Gastrocnemius medialis (tissue), 4 donors: Measurements from ENCODE around the gene PHF20. TPM values are rescaled to one million over a fixed set of nuclear protein-coding genes. Genes with fewer than 3 reads are reported as not detected.
A peak's percentile ranks its signal among the peaks of the same experiment; 100 is the strongest.
"Not testable (repeated sequence)": the region's sequence is repeated elsewhere in the genome, so short reads cannot be mapped to it uniquely, and the experiment has no call there.

Experiments
- ATAC-seq, 2 donors: fragments of 150-250 bp; one replicate each; pipeline ENCODE4 v1.9.1; 2016
- DNase-seq, 2 donors: peaks; one replicate each; pipeline ENCODE4 v3.0.0-alpha.2; 2019
- H3K27ac ChIP-seq, 4 donors: fragments of 200-600 bp; sonication (generic); 1 replicate in 1 of 4; 2 replicates in 3 of 4; pipeline ENCODE4 v1.5.1; 2016 to 2018; ENCODE audit warnings: mild to moderate bottlenecking in 2 of 4, moderate library complexity in 1 of 4
- H3K27me3 ChIP-seq, 3 donors: fragments of 200-600 bp; sonication (generic) in 2 of 3; 1 replicate in 1 of 3; 2 replicates in 2 of 3; pipeline versions ENCODE4 v1.5.1 to v1.6.0; 2016 to 2019; ENCODE audit warnings: mild to moderate bottlenecking in 1 of 3, moderate library complexity in 1 of 3
- H3K36me3 ChIP-seq, 2 donors: fragments of 200-600 bp; sonication (generic) in 1 of 2; one replicate each; pipeline ENCODE4 v1.5.1; 2017 to 2018
- H3K4me1 ChIP-seq, 2 donors: fragments of 200-600 bp; sonication (generic) in 1 of 2; one replicate each; pipeline ENCODE4 v1.5.1; 2016 to 2017; ENCODE audit warnings: mild to moderate bottlenecking in 2 of 2
- H3K4me3 ChIP-seq, 4 donors: fragments of 200-600 bp; sonication (generic) in 3 of 4; 1 replicate in 1 of 4; 2 replicates in 3 of 4; pipeline ENCODE4 v1.5.1; 2016 to 2019; ENCODE audit warnings: mild to moderate bottlenecking in 2 of 4
- H3K9me3 ChIP-seq, 3 donors: fragments of 200-600 bp; sonication (generic) in 2 of 3; 1 replicate in 1 of 3; 2 replicates in 2 of 3; pipeline ENCODE4 v1.5.1; 2016 to 2019
- POLR2A ChIP-seq, 2 donors: fragments of 450-650 bp; IDR thresholded peaks; one replicate each; pipeline ENCODE4 v1.6.1; 2017; ENCODE audit warnings: antibody characterized with exemption in 2 of 2, mild to moderate bottlenecking in 2 of 2, moderate library complexity in 2 of 2
- in situ Hi-C, 4 donors: fragments of 200-750 bp; cut with MboI; loops; one replicate each; pipeline versions ENCODE4 v1.15.0 to v1.8.0; 2017; ENCODE audit warnings: low sequenced_read_pairs in 4 of 4
- intact Hi-C: fragments of 100-400 bp; cut with DNase I; formaldehyde crosslinking; loops from one replicate; pipeline ENCODE4 v1.15.1; 2023; ENCODE audit warnings: low total_unique reads
- total RNA-seq, 4 donors: library from RNA; depleted of rRNA; stranded (reverse); fragments of >200 nt; gene quantifications; one replicate each; pipeline versions ENCODE4 v1.1.0 to v1.2.3, GENCODE V29; 2016
- TF ChIP-seq, protein P1 (sequence below), 5 experiments: fragments of 450-650 bp in 3 of 5; fragments of 200-600 bp in 2 of 5; sonication (generic) in 2 of 5; IDR thresholded peaks in 4 of 5; conservative IDR thresholded peaks in 1 of 5; 1 replicate in 4 of 5; 2 replicates in 1 of 5; pipeline ENCODE4 v1.5.1; 2016 to 2019; ENCODE audit warnings: antibody characterized with exemption in 5 of 5, mild to moderate bottlenecking in 3 of 5, moderate library complexity in 3 of 5

The PHF20 gene
- total RNA-seq, 4 donors from 2014 or later, result 72.6 to 91.9 (median 82.2) TPM

DNA sequence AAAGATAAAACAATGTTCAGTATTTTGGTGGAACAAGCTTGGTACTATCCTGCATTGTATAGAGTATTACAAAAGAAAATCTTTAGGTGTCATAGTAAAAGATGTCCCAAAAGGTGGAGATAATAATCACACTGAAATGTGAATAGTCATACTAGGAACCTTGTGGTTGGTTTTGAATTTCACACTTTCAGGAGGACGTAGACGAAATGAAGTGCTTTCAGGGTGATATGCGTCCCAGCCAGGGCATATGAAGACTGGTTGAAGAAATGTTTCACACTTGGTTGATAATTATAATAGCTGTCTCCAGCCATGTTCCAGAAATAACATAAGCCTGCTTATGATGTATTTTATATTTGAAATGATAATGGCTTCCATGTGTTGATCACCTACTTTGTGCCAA lies 122.1 kb downstream of the PHF20 start:
- H3K9me3 ChIP-seq, result no peaks in the 10 kb centered on the region
- in situ Hi-C loops, result loop anchor here in 2 of 4 donors (25.0 kb wide), 2 partner anchors 157 to 182 kb away; partner anchors contain the start of gene RBM39 (in 1 of the 2)

GRCh38 chr20:35895516-35895915 lies 123.7 kb downstream of the PHF20 start:
- H3K27me3 ChIP-seq, intact Hi-C loops, H3K27ac ChIP-seq, H3K9me3 ChIP-seq, DNase-seq, ATAC-seq, H3K4me3 ChIP-seq: not testable (repeated sequence)
- Histone ChIP-seq H3K4me1 (peaks cover 9 to 13% of the 10 kb centered on the region in 2 donors), H3K36me3 (peaks cover 0 to 10% of the 10 kb centered on the region in 2 donors)
- in situ Hi-C loops, result loop anchor here in 2 of 4 donors (25.0 kb wide), 2 partner anchors 158 to 183 kb away; partner anchors contain the start of gene RBM39 (in 1 of the 2)

More for the DNA sequence above, 122.1 kb downstream of the PHF20 start:
- Histone ChIP-seq H3K4me3 (no peak overlapping the region), H3K27me3 (no peaks in the 10 kb centered on the region), H3K27ac (no peak overlapping the region), H3K4me1 (peaks cover 2 to 13% of the 10 kb centered on the region in 2 donors), H3K36me3 (no peaks in the 10 kb centered on the region)
- DNase-seq (no peak), ATAC-seq (no peak)
- intact Hi-C loops, result no loop called here
- TF ChIP-seq, protein P1, sequence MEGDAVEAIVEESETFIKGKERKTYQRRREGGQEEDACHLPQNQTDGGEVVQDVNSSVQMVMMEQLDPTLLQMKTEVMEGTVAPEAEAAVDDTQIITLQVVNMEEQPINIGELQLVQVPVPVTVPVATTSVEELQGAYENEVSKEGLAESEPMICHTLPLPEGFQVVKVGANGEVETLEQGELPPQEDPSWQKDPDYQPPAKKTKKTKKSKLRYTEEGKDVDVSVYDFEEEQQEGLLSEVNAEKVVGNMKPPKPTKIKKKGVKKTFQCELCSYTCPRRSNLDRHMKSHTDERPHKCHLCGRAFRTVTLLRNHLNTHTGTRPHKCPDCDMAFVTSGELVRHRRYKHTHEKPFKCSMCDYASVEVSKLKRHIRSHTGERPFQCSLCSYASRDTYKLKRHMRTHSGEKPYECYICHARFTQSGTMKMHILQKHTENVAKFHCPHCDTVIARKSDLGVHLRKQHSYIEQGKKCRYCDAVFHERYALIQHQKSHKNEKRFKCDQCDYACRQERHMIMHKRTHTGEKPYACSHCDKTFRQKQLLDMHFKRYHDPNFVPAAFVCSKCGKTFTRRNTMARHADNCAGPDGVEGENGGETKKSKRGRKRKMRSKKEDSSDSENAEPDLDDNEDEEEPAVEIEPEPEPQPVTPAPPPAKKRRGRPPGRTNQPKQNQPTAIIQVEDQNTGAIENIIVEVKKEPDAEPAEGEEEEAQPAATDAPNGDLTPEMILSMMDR (IDR thresholded peaks at IDR 0.05 in 4 of 5, conservative IDR thresholded peaks at IDR 0.05 in 1 of 5), result no peak
- no peak for TF ChIP-seq POLR2A (IDR thresholded peaks at IDR 0.05)

- TF ChIP-seq, protein P1 (IDR thresholded peaks at IDR 0.05 in 4 of 5, conservative IDR thresholded peaks at IDR 0.05 in 1 of 5), result no peak
- no peak for TF ChIP-seq POLR2A (IDR thresholded peaks at IDR 0.05)
- peak overlapping the region in 1 of 4 donors; percentile 53 for H3K27ac ChIP-seq
- H3K36me3 ChIP-seq, result peaks cover 0 to 10% of the 10 kb centered on the region in 2 donors
- peak in 1 of 2 donors; percentile 60 for ATAC-seq
- H3K4me3 ChIP-seq, result no peak overlapping the region
- in situ Hi-C loops (loop anchor here in 2 of 4 donors (25.0 kb wide), 2 partner anchors 162 to 187 kb away; partner anchors contain the start of gene RBM39 (in 1 of the 2)), intact Hi-C loops (no loop called here)
- H3K4me1 ChIP-seq, result peaks cover 6 to 10% of the 10 kb centered on the region in 2 donors
- no peaks in the 10 kb centered on the region for H3K27me3 ChIP-seq
- H3K9me3 ChIP-seq, result no peaks in the 10 kb centered on the region
- no peak for DNase-seq
These were observed 127.2 kb downstream of the PHF20 start for GRCh38 chr20:35899064-35899463.

GRCh38 chr20:35901230-35901629 lies 129.4 kb downstream of the PHF20 start:
- H3K36me3 ChIP-seq, result peaks cover 0 to 10% of the 10 kb centered on the region in 2 donors
- H3K27me3 ChIP-seq, intact Hi-C loops, DNase-seq, ATAC-seq, in situ Hi-C loops, H3K9me3 ChIP-seq, H3K4me3 ChIP-seq: not testable (repeated sequence)
- peaks cover 6 to 10% of the 10 kb centered on the region in 2 donors for H3K4me1 ChIP-seq
- H3K27ac ChIP-seq, result peak overlapping the region in 1 of 4 donors; percentile 35

DNA sequence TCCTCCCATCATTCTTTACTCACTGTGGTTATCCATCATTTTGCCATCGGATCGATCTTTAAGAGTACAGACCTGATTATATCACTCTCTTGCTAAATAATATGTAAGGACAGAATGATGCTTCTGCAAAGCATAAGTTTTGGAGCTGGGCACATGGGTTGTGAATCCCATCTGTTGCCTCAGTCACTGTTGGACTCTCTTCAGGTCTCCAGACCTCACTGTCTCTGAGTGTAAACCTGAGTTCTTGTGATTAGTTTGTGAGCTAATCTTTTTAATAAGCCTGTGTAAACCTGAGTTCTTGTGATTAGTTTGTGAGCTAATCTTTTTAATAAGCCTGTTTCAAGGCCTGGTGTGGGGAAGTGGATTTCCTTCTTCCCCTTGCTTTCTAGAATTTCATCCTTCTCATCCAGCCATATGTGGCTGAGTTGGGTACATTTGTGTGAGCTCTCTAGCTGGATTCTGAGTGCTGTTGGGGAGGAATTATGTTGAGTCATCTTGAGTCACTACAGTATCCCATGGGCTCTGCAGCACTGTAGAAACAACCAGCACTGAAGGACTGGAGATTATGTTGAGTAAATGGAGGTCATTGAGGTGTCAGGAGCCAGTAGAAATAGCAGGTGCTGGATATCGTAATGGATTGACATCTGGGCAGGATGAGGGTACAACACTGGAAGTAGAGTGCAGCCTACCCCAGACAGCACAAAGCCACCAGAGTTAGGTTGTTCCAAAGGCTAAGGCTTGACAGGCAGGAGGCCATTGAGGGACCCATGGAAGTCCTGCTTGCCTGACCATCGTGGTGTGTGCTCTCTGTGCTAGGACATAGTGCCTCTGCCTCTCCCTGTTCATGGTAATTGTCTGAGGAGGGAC lies 130.1 kb downstream of the PHF20 start:
- DNase-seq, result no peak
- TF ChIP-seq POLR2A (IDR thresholded peaks at IDR 0.05), result no peak
- TF ChIP-seq, protein P1 (IDR thresholded peaks at IDR 0.05 in 4 of 5, conservative IDR thresholded peaks at IDR 0.05 in 1 of 5), result no peak
- in situ Hi-C loops (no loop called here), intact Hi-C loops (no loop called here)
- no peak overlapping the region for H3K4me3 ChIP-seq
- ATAC-seq, result peak; percentile 61 to 62
- H3K4me1 ChIP-seq, result peaks cover 9 to 17% of the 10 kb centered on the region in 2 donors
- peaks cover 0 to 10% of the 10 kb centered on the region in 2 donors for H3K36me3 ChIP-seq
- H3K27ac ChIP-seq, result peak overlapping the region; percentile 11 to 49 (median 38)
- H3K9me3 ChIP-seq, result no peaks in the 10 kb centered on the region
- no peaks in the 10 kb centered on the region for H3K27me3 ChIP-seq
